HG03558 (cell line): ENCODE results near the gene TRIM54.
"Not testable (repeated sequence)": the region's sequence is repeated elsewhere in the genome, so short reads cannot be mapped to it uniquely, and the experiment has no call there.

Source experiments
- ATAC-seq: cut with Tn5 transposase; IDR thresholded peaks from one replicate; pipeline ENCODE4 v1.9.1; 2021; ENCODE audit warnings: moderate number of reproducible peaks; ENCODE audit not compliant: unreplicated experiment; ENCODE audit errors: extremely low read depth

TRIM54 gene

DNA sequence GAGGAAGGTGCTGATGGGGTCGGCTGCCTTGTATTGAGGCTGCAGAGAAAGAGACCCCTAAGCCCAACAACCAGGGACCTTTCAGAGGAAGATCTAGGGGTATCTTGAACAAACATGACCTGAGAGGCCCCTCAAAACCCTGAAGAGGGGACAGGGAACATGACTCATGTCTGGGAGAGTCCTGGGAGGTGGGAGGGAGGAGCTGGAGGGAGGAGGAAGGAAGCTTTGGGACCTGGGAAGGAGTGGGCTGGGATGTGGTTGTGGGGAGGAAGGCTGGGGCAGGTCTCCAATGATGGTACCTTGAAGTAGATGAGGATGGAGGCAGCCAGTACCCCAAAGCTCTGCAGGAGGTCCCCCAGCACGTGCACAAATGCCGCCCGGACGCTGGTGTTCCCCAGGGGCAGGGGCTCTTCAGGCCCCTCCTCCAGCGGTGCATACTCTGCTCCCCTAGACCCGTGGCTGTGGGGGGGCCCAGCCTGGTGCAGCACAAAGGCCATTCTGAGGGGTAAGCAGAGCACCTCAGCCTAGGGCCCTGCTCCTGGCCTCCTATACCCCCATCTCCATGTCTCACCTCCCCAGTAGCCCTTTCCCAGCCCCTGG lies 25.3 kb upstream of the TRIM54 start:
- no peak for ATAC-seq

DNA sequence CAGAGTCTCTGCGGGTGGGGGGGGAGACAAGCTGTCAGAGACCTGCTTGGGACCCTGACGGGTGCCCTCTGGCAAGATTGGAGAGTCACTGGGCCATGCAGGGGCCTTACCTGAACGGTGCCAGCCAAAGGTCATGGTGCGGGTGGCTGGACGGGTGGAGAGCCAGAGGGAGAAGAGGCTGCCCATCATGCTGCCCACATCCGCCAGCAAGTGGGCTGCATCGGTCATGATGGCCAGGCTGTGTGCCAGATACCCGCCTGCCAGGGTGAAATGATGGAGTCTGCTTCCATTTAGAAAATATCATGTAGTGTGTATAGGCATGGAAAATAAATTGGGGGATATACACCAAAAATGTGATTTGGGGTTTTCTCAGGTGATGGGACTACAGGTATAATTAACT lies 24.2 kb upstream of the TRIM54 start:
- no peak for ATAC-seq

DNA sequence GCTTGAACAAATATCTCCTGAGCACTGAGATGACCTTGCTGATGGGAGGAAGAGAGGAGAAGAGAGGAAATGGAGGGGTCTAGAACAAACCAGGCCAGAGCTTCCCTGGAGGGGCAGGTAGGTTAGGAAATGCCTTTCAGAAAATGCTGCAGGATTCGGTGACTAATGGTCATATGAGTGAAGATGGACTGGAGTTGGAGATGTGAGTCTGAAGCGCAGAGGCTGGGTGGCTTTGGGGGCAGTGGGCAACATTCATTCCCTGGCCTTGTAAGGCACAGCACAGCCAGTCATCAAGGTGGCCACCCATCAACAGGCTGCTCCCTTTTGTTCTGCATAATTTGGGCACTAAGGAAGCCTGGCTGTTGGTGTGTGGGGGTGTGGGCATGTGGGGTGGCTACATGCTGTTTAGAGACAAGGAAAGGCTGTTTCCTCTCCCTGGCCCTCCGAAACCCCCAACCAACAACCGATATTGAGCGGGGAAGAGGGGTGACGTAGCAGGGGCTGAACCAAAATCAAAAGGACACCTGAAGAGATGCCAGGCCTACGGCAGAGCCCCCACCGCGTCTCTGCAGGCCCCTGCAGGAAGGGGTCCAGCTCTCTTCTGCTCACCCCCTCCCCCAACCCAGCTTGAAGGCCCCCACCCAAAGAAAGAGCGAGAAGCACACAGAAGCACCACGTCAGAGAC lies 20.8 kb upstream of the TRIM54 start:
- ATAC-seq: no peak

DNA sequence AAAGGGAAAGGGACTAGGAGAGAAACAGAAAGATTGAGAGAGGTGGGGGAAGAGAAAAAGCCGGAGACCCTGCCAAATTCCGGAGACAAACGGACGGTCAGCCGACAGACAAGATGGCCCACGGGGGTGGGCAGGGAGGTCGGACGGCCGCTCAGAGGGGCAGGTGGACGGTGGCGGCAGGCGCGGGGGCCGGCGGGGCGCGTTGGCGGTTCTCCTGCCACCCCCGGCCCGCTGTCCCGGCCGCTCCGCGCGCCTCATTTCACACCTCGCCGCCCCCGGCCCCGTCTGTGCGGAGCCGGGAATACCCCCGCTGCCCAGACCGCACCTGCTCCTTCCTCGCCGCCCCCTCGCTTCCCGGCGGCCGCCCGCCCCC lies 20.3 kb upstream of the TRIM54 start:
- no peak for ATAC-seq

DNA sequence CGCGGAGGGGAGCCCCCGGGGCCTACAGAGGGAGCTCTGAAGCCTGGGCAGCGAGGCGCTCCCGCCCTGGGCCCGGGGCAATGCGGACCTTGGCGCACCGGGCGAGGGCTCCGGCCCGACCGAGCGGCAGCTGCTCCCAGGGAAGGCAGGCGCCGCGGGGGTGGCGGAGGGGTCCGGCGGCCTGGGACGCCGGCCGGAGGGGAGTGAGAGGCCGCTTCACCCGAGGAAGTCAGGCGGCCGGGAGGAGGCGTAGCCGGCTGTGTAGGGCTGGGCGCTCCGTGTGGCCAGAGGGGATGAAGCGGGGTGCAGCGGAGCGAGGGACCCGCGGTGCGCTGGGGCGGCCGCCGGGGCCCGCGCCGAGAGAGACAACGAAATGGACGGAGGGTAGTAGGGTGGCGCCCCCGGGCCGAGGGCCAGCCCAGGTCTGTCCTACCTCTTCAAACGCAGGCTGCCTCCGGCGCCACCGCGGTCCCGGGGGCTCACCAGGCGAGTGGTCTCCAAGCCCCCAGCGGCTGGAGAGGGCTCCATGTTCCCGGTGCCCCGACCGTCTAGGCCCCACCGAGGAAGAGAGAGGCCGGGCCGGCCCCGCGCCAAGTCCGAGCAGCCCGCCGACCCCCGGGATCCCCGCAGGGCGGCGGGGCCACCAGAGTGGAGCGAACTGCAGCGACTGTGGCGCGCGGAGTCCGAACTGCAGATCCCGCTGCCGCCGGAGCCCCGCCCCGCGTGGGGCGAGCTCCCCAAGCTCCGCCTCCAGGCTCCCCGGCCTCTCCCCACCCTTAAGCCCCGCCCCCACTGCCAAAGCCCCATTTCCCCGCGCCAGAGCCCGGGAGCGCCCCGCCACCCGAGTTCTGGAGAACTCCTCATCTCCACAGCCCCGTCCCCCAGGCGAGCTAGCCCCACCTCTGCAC lies 19.6 kb upstream of the TRIM54 start, which contains the start of gene SLC30A3:
Gene SLC30A3, minus strand, starts transcription at position 669 of the 908 bp plus-strand sequence. Its CDS starts 141 bp downstream, at position 528.
- ATAC-seq: no peak

DNA sequence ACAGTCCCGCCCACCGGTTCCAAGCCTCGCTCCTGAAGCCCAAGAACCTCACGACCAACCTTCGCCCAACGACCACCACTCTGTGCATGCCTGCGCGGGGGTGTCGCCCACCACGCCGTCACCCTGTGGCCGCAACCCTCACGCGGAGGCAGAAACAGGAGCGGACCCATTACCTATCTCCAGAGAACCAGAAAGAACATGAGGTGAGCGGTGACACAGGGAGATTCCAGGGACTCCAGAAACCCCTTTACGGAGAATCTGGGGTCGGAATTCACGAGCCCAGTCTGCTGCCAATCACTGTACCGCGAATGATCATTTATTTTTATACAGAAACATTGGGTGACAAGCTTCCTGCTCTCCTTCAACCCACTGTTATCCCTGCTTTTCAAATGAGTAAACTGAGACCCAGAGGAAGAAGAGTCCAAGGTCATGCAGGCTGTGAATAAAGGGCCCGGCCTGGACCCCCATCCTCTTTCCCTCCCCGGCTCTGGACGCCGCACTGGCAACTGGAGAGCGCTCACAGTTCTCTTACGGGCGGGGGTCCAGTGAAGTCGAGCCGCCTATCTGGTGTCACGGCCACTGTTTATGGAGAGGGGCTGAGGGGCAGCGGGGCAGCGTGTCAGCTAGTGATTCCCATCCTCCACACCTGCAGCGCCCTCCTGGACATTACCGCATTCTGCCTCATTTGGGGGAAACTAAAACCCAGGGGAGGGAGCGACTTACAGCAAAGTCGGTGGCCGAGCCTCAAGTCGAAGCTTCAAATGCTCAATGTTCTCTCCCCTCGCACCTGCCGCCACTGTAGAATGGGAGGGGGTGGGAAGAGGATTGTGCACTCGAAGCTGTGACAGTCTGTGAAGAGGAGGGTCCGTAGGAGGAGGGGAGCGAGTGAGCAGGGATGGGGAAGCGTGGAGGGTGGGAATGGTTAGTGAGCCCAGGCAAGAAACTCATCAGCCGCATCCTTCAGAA lies 18.7 kb upstream of the TRIM54 start:
- ATAC-seq: no peak

DNA sequence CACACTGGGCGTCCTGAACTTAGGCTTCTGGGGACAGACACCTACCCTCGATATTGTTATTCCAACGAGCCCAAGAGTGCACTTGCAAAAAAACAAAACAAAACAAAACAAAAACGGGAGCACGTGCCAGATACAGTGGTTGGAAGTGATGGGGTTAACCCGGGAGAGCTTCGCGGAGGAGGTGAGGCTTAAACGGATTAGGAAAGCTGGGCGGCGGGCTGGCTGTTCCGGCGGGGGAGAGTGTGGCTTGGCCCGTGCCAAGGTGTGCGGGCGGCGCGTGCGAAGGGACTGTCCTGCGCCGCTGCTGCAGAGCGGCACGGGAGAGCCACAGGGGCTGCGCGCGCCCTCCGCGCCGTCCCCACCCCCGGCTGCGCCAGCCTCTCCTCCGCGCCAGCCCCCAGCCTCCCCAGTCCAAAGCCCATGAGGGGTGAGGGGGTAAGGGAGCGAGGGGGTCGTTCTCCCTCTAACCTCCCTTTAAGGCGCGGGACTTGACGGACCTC lies 17.9 kb upstream of the TRIM54 start:
- no peak for ATAC-seq

DNA sequence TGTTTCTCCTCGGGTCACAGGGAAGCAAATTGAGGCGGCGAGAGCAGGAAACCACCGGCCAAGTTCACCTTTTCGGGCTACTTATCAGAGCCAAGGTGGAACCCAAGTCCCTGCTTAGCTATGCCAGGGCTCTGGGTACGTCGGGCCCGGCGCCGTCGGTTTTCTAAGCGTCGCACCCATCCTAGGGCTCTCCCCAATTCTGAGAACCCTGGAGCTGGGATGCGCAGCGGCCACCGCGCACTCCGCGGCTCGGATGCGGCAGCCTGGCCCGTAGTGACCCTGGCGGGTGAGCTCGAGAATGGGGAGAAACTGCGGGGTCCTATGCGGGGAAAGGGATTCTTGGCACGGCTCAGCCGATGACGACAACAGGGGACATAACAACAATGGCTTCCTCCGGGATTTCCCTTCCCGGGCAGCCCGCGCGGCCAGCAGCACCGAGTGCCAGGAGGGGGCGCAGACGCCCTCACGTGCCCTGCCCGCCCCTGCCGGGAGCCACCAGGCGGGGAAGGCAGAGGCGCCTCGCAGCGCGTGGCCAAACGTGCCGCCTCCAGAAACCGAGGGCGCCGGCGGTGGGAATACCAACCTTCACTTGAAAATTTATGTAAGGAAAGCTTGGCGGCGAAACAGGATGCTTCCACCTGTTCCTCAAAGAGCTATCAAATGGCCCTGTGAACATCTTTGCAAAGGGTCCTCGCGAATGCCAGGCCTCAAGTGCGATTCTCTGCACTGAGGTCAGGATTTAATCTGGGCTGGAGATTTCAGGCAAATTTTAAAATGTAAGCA lies 17.3 kb upstream of the TRIM54 start:
- ATAC-seq: no peak

DNA sequence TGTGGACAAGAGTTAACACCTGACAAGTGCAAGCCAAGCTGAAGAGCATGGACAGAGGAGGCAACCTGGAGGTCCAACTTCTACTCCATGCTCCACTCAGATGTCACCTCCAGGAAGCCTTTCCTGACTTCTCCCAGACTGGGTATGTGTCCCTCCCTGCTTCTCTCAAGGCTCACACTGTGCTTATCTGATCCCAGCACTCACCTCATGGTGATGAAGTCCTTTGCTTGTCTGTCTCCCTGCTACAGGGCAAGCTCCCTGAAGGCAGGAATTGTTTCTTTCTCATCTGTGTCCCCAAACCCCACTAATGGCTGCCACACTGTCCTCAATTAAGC lies 16.7 kb upstream of the TRIM54 start:
- ATAC-seq: no peak

DNA sequence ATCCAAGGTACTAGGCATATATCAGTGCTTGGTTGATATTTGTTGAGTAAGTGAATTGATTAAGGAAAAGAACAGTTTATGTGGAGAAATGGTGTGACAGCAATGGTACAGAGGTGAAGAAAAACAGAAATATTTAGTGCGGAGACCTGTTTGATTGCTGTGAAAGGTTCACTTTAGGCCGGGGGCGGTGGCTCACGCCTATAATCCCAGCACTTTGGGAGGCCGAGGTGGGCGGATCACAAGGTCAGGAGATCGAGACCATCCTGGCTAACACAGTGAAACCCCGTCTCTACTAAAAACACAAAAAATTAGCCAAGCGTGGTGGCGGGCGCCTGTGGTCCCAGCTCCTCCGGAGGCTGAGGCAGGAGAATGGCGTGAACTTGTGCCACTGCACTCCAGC lies 13.9 kb upstream of the TRIM54 start:
- not testable (repeated sequence) for ATAC-seq

DNA sequence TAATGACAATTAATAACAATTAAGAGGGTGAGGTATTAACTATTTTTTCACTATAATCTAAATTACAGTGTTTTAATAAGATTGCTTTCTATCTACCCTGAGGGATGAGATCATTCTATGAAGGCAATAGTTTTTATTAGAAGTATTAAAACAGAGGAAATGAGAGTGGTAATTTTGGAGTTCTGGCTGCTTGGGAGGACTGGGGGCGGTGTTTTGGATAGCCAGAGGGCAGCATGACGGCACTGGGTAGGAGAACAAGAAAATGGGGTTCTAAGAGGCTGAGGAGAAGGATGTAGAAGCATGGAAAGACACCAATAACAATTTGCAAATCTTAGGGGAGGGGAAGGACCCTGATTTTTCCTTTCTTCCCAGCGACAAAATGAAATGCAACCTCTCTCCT lies 12.1 kb upstream of the TRIM54 start:
- no peak for ATAC-seq

DNA sequence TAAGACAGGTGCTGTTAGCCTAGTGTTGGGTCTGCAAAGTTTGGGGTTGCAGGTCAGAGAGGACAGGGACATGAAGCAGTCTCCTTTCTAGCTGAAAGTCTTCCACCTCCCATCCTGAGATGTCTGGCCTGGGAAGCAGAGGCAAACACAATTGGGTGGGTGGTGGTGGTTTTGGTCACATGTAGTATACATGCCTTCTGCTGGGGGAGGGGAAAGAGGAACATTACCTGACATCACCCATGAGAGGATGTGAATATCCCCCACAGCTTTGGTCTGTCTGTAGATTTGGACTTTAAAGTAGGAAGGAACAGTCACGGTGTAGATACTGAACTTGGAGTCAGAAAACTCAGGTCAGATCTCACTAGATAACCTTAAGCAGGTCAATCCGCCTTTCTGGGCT lies 11.6 kb upstream of the TRIM54 start:
- no peak for ATAC-seq

DNA sequence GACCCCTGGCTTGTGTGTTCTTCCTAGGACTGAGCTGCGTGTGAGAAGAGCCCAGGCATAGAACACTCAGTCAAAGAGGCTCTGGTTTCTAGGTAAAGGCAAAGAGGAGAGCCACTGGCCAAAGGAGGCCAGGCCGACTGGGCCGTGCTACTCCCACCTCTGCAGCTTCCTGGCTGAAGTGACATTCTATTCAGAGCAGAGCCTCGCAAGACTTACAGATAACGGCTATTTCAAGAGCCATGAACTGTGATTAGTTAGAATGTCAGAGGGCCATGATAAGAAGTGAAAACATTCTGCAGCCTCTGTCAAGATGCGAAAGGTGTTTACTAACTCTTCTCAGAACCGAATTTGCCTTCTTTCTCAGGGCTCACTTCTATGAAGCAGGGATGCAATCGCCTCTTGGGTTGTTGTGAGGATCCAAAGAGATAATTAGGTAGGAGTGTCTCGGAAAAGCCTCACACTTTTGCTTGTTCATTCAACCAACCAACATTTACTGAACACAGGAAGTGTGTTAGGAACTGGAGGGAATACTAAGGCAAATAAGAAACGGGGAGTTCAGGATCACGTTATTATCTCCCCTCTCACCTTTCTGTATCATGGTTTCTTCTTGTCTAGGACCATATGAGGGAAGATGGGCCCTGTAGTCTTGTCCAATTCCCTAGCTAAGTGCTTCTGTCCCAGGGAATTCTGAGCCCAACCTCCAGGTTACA lies 10.4 kb upstream of the TRIM54 start:
- no peak for ATAC-seq

DNA sequence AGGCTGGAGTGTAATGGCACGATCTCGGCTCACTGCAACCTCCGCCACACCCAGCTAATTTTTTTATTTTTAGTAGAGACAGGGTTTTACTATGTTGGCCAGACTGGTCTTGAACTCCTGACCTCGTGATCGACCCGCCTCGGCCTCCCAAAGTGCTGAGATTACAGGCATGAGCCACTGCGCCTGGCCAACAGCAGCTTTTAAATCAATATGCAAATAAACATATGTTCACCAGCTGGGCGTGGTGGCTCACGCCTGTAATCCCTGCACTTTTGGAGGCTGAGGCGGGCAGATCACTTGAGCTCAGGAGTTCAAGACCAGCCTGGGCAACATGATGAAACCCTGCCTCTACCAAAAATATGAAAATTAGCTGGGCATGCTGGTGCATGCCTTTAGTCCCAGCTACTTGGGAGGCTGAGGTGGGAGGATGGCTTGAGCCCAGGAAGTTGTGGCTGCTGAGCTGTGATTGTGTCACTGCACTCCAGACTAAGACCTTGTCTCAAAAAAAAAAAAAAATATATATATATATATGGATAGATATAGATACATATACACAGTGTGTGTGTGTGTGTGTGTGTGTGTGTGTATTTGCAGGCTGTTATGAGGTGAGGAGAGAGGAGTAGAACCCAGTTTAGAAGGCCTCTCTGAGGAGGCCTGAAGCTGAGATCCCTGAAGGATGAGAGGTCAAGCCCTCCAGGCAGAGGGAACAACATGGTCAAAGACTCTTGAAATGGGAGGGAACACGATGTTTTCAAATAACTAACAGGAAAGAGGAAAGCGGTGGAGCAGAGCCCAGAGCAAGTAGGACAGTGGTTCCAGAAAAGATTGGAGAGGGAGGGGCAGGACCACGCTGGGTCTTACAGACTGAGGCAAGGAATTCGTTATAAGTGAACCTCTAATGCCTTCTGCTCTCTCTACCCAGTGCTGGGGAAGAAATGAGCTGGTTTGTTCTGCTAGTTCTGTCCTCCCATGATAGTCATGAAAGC lies 9.4 kb upstream of the TRIM54 start:
- ATAC-seq: not testable (repeated sequence)

DNA sequence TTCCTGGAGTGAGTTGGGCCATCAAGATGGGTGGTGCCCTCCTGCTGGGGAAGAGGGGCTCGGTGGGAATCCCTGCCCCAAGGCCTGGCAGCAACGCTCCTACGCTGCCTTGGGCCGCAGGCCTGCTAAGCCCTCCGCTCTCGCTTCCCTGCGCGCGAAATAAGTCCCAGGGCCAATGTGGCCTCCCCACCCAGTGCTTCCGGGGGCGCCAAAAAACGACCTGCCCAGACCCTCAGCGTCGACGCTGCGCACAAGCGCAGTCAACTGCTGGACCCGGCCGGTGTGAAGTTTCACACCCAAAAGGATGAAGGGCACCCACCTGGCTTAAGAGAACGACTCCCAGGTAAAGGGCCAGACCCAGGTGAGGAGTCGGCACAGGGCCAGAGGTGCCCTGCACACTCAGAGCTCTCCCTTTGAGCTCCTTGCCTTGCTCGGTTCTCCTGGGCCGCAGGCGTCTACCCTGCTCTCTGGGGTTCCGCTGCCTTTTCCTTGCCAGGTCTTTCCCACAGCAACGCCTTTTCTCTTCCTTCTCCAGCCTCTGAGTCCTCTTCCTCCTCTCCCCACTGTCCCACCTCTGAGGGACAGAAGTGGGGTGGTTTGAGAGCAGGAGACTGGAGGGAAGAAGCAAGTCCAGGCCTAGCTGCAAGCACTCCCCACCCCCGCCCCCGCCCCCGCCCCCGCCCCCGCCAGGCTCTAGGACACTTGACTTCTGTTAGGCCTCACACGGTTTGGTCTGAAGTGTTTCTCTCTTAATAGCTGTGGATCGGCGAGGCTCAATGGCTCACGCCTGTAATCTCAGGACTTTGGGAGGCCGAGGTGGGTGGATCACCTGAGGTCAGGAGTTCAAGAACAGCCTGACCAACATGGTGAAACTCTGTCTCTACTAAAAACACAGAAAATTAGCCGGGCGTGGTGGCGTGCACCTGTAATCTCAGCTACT lies 6.7 kb upstream of the TRIM54 start, which contains the start of gene DNAJC5G:
Gene DNAJC5G, plus strand, starts transcription at position 223 of the 940 bp plus-strand sequence. CDS start 1,296 bp downstream, outside the sequence.
- no peak for ATAC-seq

DNA sequence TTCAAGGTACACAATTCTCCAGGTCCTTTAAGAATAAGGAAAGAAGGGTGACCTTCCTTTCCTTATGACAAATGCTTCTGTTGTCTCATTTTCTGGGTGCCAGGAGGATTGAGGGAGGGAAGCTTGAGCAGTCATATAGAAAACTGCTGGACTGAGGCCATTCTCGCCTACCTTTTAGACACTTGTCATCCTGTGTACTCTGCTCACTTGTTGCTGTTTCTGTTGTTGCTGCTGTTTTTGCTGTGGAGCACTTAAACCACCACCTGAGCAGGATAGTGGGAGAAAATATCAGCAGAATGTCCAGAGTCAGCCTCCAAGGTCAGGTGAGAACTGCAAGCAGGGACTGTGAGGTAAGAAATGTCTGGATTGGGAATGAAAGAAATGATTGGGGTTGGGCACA lies 4.2 kb upstream of the TRIM54 start:
- no peak for ATAC-seq
